HL-60/S4 (cell line): ENCODE measurements around the gene PTPRT.

Experiments
- in situ Hi-C: fragments of 300-500 bp; cut with MboI; formaldehyde crosslinking; loops from 2 replicates; pipeline ENCODE4 v1.14.3; 2022; ENCODE audit warnings: low sequenced_read_pairs

The PTPRT gene

GRCh38 chr20:42161228-42161829 is 1028.4 kb downstream of the PTPRT start:
- in situ Hi-C loops, result no loop called here

- in situ Hi-C loops, result no loop called here
Measured at GRCh38 chr20:42159808-42160207, 1029.9 kb downstream of the PTPRT start.

- in situ Hi-C loops, result no loop called here
Measured at GRCh38 chr20:42158272-42158671, 1031.4 kb downstream of the PTPRT start.

- in situ Hi-C loops, result no loop called here
Measured at GRCh38 chr20:42155586-42155985, 1034.1 kb downstream of the PTPRT start.

GRCh38 chr20:42152575-42152974 is 1037.1 kb downstream of the PTPRT start:
- in situ Hi-C loops, result no loop called here

- in situ Hi-C loops, result no loop called here
Measured at GRCh38 chr20:42150230-42150629, 1039.5 kb downstream of the PTPRT start.

- in situ Hi-C loops, result no loop called here
Measured at GRCh38 chr20:42138729-42139128, 1051.0 kb downstream of the PTPRT start.

GRCh38 chr20:42134265-42135098 is 1055.2 kb downstream of the PTPRT start:
- in situ Hi-C loops, result no loop called here

GRCh38 chr20:42130810-42131596 is 1058.7 kb downstream of the PTPRT start:
- in situ Hi-C loops, result no loop called here

GRCh38 chr20:42125426-42125825 is 1064.3 kb downstream of the PTPRT start:
- in situ Hi-C loops, result no loop called here

GRCh38 chr20:42123981-42124473 is 1065.7 kb downstream of the PTPRT start:
- in situ Hi-C loops, result no loop called here

GRCh38 chr20:42118409-42119125 is 1071.1 kb downstream of the PTPRT start:
- in situ Hi-C loops, result no loop called here

- in situ Hi-C loops, result no loop called here
Measured at GRCh38 chr20:42118001-42118400, 1071.7 kb downstream of the PTPRT start.

GRCh38 chr20:42113236-42113635 is 1076.5 kb downstream of the PTPRT start:
- in situ Hi-C loops, result no loop called here

- in situ Hi-C loops, result no loop called here
Measured at GRCh38 chr20:42112161-42112560, 1077.5 kb downstream of the PTPRT start.

GRCh38 chr20:42111349-42111748 is 1078.4 kb downstream of the PTPRT start:
- in situ Hi-C loops, result no loop called here

- in situ Hi-C loops, result no loop called here
Measured at GRCh38 chr20:42110301-42110700, 1079.4 kb downstream of the PTPRT start.

- in situ Hi-C loops, result no loop called here
Measured at GRCh38 chr20:42102000-42102399, 1087.7 kb downstream of the PTPRT start.

- in situ Hi-C loops, result no loop called here
Measured at GRCh38 chr20:42100137-42100704, 1089.5 kb downstream of the PTPRT start.

GRCh38 chr20:42099101-42099500 is 1090.6 kb downstream of the PTPRT start:
- in situ Hi-C loops, result no loop called here
